ENCODE data around the gene ZNF207.
"Not testable (repeated sequence)": the region's sequence is repeated elsewhere in the genome, so short reads cannot be mapped to it uniquely, and the experiment has no call there.

ZNF207 gene

GRCh38 chr17:32388128-32388527 lies 38.2 kb downstream of the ZNF207 start:
- DNase-seq (ENCODE audit: low read depth): not testable (repeated sequence)

DNA sequence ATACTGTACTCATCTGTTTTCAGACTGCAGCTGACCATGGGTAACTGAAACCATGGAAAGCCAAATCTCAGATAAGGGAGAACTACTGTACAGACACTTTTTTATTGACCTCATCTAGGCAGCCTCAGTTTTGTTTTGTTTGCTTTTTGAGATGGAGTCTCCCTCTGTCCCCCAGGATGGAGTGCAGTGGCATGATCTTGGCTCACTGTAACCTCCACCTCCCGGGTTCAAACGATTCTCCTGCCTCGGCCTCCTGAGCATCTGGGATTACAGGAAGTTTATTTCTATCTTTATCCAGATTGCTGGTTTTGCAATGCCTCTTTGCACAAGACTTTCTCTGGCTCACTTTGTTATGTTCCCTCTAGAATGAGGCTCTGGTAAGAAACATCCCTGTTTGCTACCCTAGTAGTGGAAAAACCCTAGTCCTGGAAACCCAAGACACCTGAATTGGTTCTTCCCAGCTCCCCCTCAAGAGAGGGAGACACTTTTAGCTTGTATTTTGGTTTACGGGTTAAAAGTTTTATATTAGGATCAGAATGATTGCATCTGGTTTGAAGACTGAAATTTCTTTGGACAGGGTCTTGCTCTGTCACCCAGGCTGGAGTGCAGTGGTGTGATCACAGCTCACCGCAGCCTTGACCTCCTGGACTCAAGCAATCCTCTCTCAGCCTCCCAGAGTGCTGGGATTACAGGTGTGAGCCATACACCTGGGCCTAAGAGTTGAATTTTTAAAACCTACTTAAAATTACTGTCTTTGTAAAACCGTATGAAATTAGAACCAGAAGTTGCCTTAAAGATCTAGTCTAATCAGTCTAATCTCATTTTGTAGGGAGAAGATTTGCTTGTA lies 38.9 kb downstream of the ZNF207 start:
- no peak for DNase-seq (ENCODE audit: low read depth)

DNA sequence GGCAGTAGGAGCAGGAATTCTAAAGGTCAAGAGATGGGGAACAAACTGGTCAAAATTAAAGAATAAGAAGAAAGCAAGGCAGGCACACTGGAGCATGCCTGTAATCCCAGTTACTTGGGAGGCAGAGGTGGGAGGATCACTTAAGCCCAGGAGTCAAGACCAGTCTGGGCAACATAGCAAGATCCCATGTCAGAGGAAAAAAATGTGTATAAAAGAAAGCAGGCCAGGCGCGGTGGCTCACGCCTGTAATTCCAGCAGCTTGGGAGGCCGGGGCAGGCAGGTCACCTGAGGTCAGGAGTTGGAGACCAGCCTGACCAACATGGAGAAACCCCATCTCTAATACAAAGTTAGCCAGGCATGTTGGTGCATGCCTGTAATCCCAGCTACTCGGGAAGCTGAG lies 43.9 kb downstream of the ZNF207 start:
- DNase-seq (ENCODE audit: low read depth): no peak

GRCh38 chr17:32396343-32396742 lies 46.4 kb downstream of the ZNF207 start:
- no peak for DNase-seq (ENCODE audit: low read depth)

- no peak for DNase-seq (ENCODE audit: low read depth)
These were observed 49.0 kb downstream of the ZNF207 start for GRCh38 chr17:32398946-32399345.

DNA sequence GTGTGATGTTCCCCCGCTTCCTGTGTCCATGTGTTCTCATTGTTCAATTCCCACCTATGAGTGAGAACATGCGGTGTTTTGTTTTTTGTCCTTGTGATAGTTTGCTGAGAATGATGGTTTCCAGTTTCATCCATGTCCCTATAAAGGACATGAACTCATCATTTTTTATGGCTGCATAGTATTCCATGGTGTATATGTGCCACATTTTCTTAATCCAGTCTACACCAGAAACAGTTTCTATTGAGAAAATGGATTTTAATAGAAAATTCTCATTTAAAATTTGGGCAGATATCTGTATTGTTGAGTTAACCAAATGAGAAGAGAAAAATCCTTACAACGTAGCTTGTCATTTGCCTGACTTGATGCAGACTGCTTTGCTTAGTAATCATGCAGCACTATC lies 60.1 kb downstream of the ZNF207 start:
- DNase-seq (ENCODE audit: low read depth): not testable (repeated sequence)

- DNase-seq (ENCODE audit: low read depth): no peak
These were observed 76.9 kb downstream of the ZNF207 start for GRCh38 chr17:32426894-32427293.

GRCh38 chr17:32429598-32429997 lies 79.6 kb downstream of the ZNF207 start:
- DNase-seq (ENCODE audit: low read depth): no peak
